ENCODE measurements around the gene CMSS1. TPM values are rescaled to one million over a fixed set of nuclear protein-coding genes. Genes with fewer than 3 reads are reported as not detected.

Gene CMSS1
- polyA plus RNA-seq, 1 of the 3 experiments (the other 2 are of a cell fraction), result 9.1 TPM

DNA sequence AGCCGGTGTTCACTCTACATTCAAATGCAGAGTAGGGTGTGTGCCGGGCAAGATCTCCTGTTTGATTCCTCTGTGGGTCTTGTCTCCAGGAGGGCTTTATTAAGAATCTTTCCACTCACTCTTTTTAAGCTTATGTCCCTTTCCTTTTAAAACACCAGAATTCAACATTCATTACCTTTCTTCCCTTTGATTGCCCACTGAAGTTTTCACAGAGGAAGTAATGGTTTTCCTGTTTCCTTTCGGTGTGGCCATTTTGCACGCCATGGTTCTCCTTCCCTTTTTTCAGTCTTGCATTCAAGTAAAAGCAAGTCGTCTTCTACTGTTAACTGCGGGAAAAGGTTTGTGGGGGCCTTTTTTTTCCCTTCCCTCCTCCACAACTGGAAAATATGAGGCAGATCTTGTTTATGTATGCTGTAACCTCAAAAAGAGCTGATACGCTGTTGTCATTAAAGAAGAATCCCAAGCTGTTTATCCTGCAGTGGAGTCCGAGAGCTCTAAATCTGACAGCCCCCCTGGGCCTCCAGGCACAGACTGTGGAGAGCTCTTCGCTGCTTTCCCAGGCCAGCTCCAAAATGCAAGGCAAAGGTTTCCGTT lies 256.1 kb downstream of the CMSS1 start:
- Histone ChIP-seq H3K79me2 (ENCODE audit: insufficient read depth) (no peaks in the 10 kb centered on the region), H3K4me3 (ENCODE audit: low read depth in 2 of 2, low read length in 1 of 2) (no peak overlapping the region), H3K9ac (no peak overlapping the region), H3K27me3 (ENCODE audit: insufficient read depth) (no peaks in the 10 kb centered on the region), H3K36me3 (replicated peaks in 1 of 2; ENCODE audit: control insufficient read depth in 1 of 2, insufficient read depth in 2 of 2, low read length in 1 of 2) (no peaks in the 10 kb centered on the region), H3K9me2 (no peaks in the 10 kb centered on the region), H3K27ac (ENCODE audit: low read depth in 2 of 2, low read length in 1 of 2) (no peak overlapping the region), H3K4me1 (ENCODE audit: control insufficient read depth in 1 of 2, insufficient read depth in 2 of 2, low read depth in 1 of 2, low read length in 1 of 2) (peaks cover 0 to 8% of the 10 kb centered on the region in 2 experiments; a peak in 1 of 4 replicates), H3K4me2 (no peak overlapping the region), H2AFZ (ENCODE audit: low read depth) (no peak overlapping the region; the same call in 1 of the 2 replicates), H3K9me3 (no peaks in the 10 kb centered on the region), H3F3A (replicated peaks; ENCODE audit: insufficient read depth) (no peaks in the 10 kb centered on the region), H4K20me1 (ENCODE audit: insufficient read depth) (no peaks in the 10 kb centered on the region)
- no peak for TF ChIP-seq CTCF (IDR thresholded peaks at IDR 0.05)
- TF ChIP-seq RFX5 (IDR thresholded peaks at IDR 0.05; ENCODE audit: low read length), result no peak
- TF ChIP-seq NFIC (IDR thresholded peaks at IDR 0.05; ENCODE audit: borderline replicate concordance), result no peak
- no peak for TF ChIP-seq NRF1 (IDR thresholded peaks at IDR 0.05; ENCODE audit: low read depth, low read length)
- TF ChIP-seq PBX3 (IDR thresholded peaks at IDR 0.05), result no peak
- no peak for TF ChIP-seq TAF1 (IDR thresholded peaks at IDR 0.05; ENCODE audit: borderline replicate concordance, low read depth, low read length)
- no peak for TF ChIP-seq FOSL2 (IDR thresholded peaks at IDR 0.05; ENCODE audit: borderline replicate concordance, low read depth)
- TF ChIP-seq, protein P1, sequence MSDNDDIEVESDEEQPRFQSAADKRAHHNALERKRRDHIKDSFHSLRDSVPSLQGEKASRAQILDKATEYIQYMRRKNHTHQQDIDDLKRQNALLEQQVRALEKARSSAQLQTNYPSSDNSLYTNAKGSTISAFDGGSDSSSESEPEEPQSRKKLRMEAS (IDR thresholded peaks at IDR 0.05; ENCODE audit: low read depth), result no peak
- no peak for TF ChIP-seq FOXM1 (IDR thresholded peaks at IDR 0.05; ENCODE audit: low read depth)
- TF ChIP-seq SIN3A (IDR thresholded peaks at IDR 0.05; ENCODE audit: borderline replicate concordance, low read depth, low read length), result no peak
- TF ChIP-seq, protein P2, sequence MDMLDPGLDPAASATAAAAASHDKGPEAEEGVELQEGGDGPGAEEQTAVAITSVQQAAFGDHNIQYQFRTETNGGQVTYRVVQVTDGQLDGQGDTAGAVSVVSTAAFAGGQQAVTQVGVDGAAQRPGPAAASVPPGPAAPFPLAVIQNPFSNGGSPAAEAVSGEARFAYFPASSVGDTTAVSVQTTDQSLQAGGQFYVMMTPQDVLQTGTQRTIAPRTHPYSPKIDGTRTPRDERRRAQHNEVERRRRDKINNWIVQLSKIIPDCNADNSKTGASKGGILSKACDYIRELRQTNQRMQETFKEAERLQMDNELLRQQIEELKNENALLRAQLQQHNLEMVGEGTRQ (IDR thresholded peaks at IDR 0.05; ENCODE audit: borderline replicate concordance, low read depth, low read length), result no peak
- TF ChIP-seq RXRA (IDR thresholded peaks at IDR 0.05; ENCODE audit: borderline replicate concordance, low read depth), result no peak
- no peak for TF ChIP-seq GATA2 (CRISPR knock-in tag; IDR thresholded peaks at IDR 0.05)
- no peak for TF ChIP-seq MEF2A (IDR thresholded peaks at IDR 0.05; ENCODE audit: borderline replicate concordance, low read depth)
- no peak for TF ChIP-seq YY1 (IDR thresholded peaks at IDR 0.05; ENCODE audit: low read depth)
- TF ChIP-seq RCOR1 (IDR thresholded peaks at IDR 0.05; ENCODE audit: low read length), result no peak
- DNase-seq, result no peak
- WGBS (ENCODE audit: low lambda C conversion rate), result 95% methylated on average over 10 of the region's 10 CpGs
- POLR2A ChIA-PET, result no interaction called here
- CTCF ChIA-PET, result interaction anchor here (1.3 to 10.4 kb wide), 4 partner anchors 56 to 231 kb away, joined by 4 to 116 read pairs (median 6); no protein-coding TSS in a partner anchor

All from SK-N-SH (cell line).